T-cell (primary cell): ENCODE data around the gene SLC7A8. TPM values are rescaled to one million over a fixed set of nuclear protein-coding genes. Genes with fewer than 3 reads are reported as not detected.
A peak's percentile ranks its signal among the peaks of the same experiment; 100 is the strongest.

Experiments
- ATAC-seq, 4 experiments: fragments of 200-7000 bp in 3 of 4; fragments of 150-1000 bp in 1 of 4; cut with Tn5 transposase; replicated peaks in 1 of 4; 1 replicate in 3 of 4; 2 replicates in 1 of 4; pipeline ENCODE4 v1.10.0; 2021; ENCODE audit warnings: moderate library complexity in 3 of 4, mild to moderate bottlenecking in 2 of 4, moderate number of reproducible peaks in 1 of 4
- CTCF ChIA-PET, 2 donors: fragments of 300-600 bp; sonication (Branson Sonifier 250); formaldehyde crosslinking; loops; one replicate each; lab custom pipeline; 2022; ENCODE audit warnings: antibody characterized with exemption in 2 of 2; lab: Charles Lee
- POLR2A ChIA-PET, 2 donors: fragments of 300-600 bp; sonication (Branson Sonifier 250); formaldehyde crosslinking; loops; one replicate each; lab custom pipeline; 2022; ENCODE audit warnings: antibody characterized with exemption in 2 of 2; lab: Charles Lee
- DNase-seq, 35 experiments: peaks; one replicate each; pipeline versions ENCODE4 v3.0.0 to v3.0.0-alpha.2; 2013 to 2023
- H3K27ac ChIP-seq: one replicate; pipeline ENCODE4 v1.5.1; 2013; ENCODE audit warnings: low read length
- H3K27me3 ChIP-seq, 2 experiments: replicated peaks in 1 of 2; 1 replicate in 1 of 2; 2 replicates in 1 of 2; pipeline versions ENCODE4 v1.6.1 to v1.7.0; 2013; ENCODE audit warnings: low read length in 1 of 2, mixed read lengths in 1 of 2; ENCODE audit not compliant: control insufficient read depth in 2 of 2, insufficient read depth in 2 of 2; ENCODE audit errors: extremely low read depth in 1 of 2
- H3K36me3 ChIP-seq, 2 donors: 1 replicate in 1 of 2; 2 replicates in 1 of 2; pipeline versions ENCODE4 v1.6.1 to v1.7.0; 2013; ENCODE audit warnings: low read length in 1 of 2; ENCODE audit not compliant: control insufficient read depth in 2 of 2, insufficient read depth in 1 of 2; ENCODE audit errors: extremely low read depth in 1 of 2
- H3K4me1 ChIP-seq, 2 experiments: 1 replicate in 1 of 2; 2 replicates in 1 of 2; pipeline versions ENCODE4 v1.6.1 to v1.7.0; 2013; ENCODE audit warnings: low read length in 2 of 2, mixed read lengths in 1 of 2; ENCODE audit not compliant: insufficient read depth in 2 of 2, control insufficient read depth in 1 of 2; ENCODE audit errors: extremely low read depth in 1 of 2
- H3K4me3 ChIP-seq, 2 donors: 1 replicate in 1 of 2; 2 replicates in 1 of 2; pipeline versions ENCODE4 v1.5.1 to v1.7.0; 2013; ENCODE audit warnings: mild to moderate bottlenecking in 2 of 2, low read length in 1 of 2, moderate library complexity in 1 of 2; ENCODE audit not compliant: control insufficient read depth in 1 of 2; ENCODE audit errors: extremely low read depth in 1 of 2
- H3K9me3 ChIP-seq: 2 replicates; pipeline ENCODE4 v1.7.0; 2013
- H3K27ac Mint-ChIP-seq, 2 donors: one replicate each; pipeline ENCODE4 v1.8.0; 2020 to 2021; ENCODE audit warnings: mild to moderate bottlenecking in 2 of 2, mixed read lengths in 2 of 2
- H3K27me3 Mint-ChIP-seq, 2 donors: one replicate each; pipeline ENCODE4 v1.8.0; 2021 to 2022; ENCODE audit warnings: mixed read lengths in 2 of 2
- H3K36me3 Mint-ChIP-seq: one replicate; pipeline ENCODE4 v1.8.0; 2021; ENCODE audit warnings: mixed read lengths
- H3K4me1 Mint-ChIP-seq, 3 donors: one replicate each; pipeline ENCODE4 v1.8.0; 2020 to 2022; ENCODE audit warnings: mixed read lengths in 3 of 3, mild to moderate bottlenecking in 1 of 3
- H3K4me3 Mint-ChIP-seq, 3 donors: one replicate each; pipeline ENCODE4 v1.8.0; 2020 to 2022; ENCODE audit warnings: mild to moderate bottlenecking in 3 of 3, mixed read lengths in 3 of 3, moderate library complexity in 3 of 3
- H3K9me3 Mint-ChIP-seq, 3 donors: one replicate each; pipeline ENCODE4 v1.8.0; 2020 to 2022; ENCODE audit warnings: mixed read lengths in 3 of 3
- WGBS: methylation state at CpG from one replicate; pipeline ENCODE4 v1.1.5; 2013; ENCODE audit warnings: missing lambda C conversion rate; ENCODE audit not compliant: insufficient coverage; 5-methylcytosine and 5-hydroxymethylcytosine counted together
- total RNA-seq, 35 experiments: library from RNA in 6 of 35; stranded (reverse) in 6 of 35; fragments of 120-200 nt in 1 of 35; gene quantifications; one replicate each; pipeline versions ENCODE4 v1.2.1 to v1.2.4 and lab custom pipeline; 2013 to 2026

SLC7A8 gene
- total RNA-seq, 5 donors from 2014 or later (not counting 1 experiment from before 2014, with no cell fraction given): 0.33 to 8.1 (median 5.9) TPM

GRCh38 chr14:23187925-23188324 lies 4.5 kb upstream of the SLC7A8 start:
- H3K4me3 ChIP-seq: no peak overlapping the region
- Mint-ChIP-seq H3K27ac (no peak overlapping the region), H3K4me3 (no peak overlapping the region), H3K27me3 (no peaks in the 10 kb centered on the region), H3K9me3 (no peaks in the 10 kb centered on the region), H3K4me1 (peaks cover 0 to 5% (median 2%) of the 10 kb centered on the region in 3 donors), H3K36me3 (no peaks in the 10 kb centered on the region)
- POLR2A ChIA-PET: interaction anchor here in 1 of 2 donors (1.0 kb wide), 1 partner anchor 93 kb away, joined by 3 read pairs; the partner anchor contains the start of gene ACIN1
- WGBS: 100% methylated on average over 1 of the region's 2 CpGs
- no peaks in the 10 kb centered on the region for H3K36me3 ChIP-seq
- DNase-seq (no peak), ATAC-seq (no peak)
- H3K4me1 ChIP-seq: peaks cover 5 to 6% of the 10 kb centered on the region in 2 experiments
- H3K9me3 ChIP-seq: no peaks in the 10 kb centered on the region
- peaks cover 0 to 4% of the 10 kb centered on the region in 2 experiments for H3K27me3 ChIP-seq
- H3K27ac ChIP-seq: no peak overlapping the region
- CTCF ChIA-PET: interaction anchor here (1.1 to 7.3 kb wide), 6 partner anchors 65 to 119 kb away, joined by 3 to 74 read pairs (median 10); no protein-coding TSS in a partner anchor

DNA sequence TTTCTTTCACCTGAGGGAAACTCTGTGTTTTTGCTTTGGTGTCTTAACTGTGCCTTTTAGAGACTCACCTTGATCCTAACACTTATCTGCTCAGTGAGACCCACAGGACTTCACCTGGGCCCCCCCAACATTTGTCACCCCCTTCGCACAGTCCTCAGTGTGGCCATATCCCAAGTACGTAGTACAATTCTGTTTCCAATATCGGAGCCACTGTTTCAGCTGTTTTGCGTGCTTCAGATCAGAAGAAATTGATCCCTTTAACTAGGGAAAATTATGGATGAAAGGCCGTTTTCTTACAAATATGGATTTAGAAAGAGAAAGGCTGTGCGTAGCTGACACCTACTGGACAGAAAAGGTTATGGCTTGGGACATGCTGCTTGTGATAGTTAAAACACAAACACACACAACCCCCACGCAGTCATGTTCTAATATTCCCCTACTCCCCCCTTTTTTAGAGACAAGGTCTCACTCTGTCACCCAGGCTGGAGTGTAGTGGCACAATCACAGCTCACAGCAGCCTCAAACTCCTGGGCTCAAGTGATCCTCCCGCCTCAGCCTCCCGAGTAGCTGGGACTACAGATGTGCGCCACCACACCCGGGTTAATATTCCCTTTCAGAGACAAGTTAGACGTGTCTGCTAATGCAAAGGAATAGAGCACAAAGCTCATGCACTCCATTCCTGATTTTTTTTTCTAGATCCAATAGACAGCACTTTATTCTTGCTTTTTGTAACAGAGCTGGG lies 3.6 kb upstream of the SLC7A8 start:
- ATAC-seq (peak in 3 of 4 experiments; percentile 43 to 62 (median 44)), DNase-seq (peak in 14 of 35 experiments; percentile 6 to 65 (median 15))
- Histone ChIP-seq H3K4me3 (no peak overlapping the region), H3K9me3 (no peaks in the 10 kb centered on the region), H3K27ac (no peak overlapping the region), H3K27me3 (peaks cover 0 to 8% of the 10 kb centered on the region in 2 experiments), H3K36me3 (no peaks in the 10 kb centered on the region), H3K4me1 (peaks cover 11 to 12% of the 10 kb centered on the region in 2 experiments)
- WGBS: 66% methylated on average over 6 of the region's 12 CpGs
- Mint-ChIP-seq H3K4me3 (no peak overlapping the region), H3K9me3 (no peaks in the 10 kb centered on the region), H3K4me1 (peaks cover 0 to 5% (median 2%) of the 10 kb centered on the region in 3 donors), H3K36me3 (no peaks in the 10 kb centered on the region), H3K27ac (peak overlapping the region in 1 of 2 donors; percentile 35), H3K27me3 (no peaks in the 10 kb centered on the region)
- ChIA-PET POLR2A (interaction anchor here (0.6 to 1.0 kb wide), 2 partner anchors 92 to 113 kb away, joined by 3 read pairs; partner anchors contain the start of gene ACIN1 (in 1 of the 2)), CTCF (interaction anchor here (0.7 to 7.3 kb wide), 10 partner anchors 10 to 214 kb away, joined by 3 to 74 read pairs (median 5); no protein-coding TSS in a partner anchor)

DNA sequence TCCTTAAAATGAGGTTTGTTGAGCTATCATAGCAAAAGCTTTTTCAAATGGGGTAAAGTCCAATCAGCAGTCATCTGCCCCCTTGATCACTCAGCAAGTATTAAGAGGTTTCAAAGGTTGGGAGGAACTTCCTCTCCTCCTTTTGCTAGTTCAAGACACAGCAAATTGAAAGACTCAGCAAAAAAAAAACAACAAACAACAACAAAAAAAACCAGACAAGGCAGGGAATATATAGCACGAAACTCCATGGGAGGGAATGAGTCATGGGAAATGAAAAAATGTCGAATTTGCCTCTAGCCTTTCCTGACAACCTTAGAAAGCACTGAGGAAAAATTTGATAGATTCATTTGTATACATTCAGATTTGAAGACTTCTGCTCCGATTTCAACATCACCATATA lies 1.6 kb upstream of the SLC7A8 start:
- no peaks in the 10 kb centered on the region for H3K9me3 ChIP-seq
- H3K27ac Mint-ChIP-seq: peak overlapping the region; percentile 29 to 67
- ChIA-PET CTCF (interaction anchor here (0.7 to 7.3 kb wide), 5 partner anchors 64 to 116 kb away, joined by 3 to 74 read pairs (median 6); partner anchors contain the start of gene CEBPE (in 1 of the 2)), POLR2A (no interaction called here)
- peaks cover 11 to 12% of the 10 kb centered on the region in 2 experiments for H3K4me1 ChIP-seq
- no peak for DNase-seq
- no peak for ATAC-seq
- no peaks in the 10 kb centered on the region for H3K9me3 Mint-ChIP-seq
- H3K36me3 Mint-ChIP-seq: no peaks in the 10 kb centered on the region
- no peak overlapping the region for H3K27ac ChIP-seq
- H3K27me3 Mint-ChIP-seq: peaks cover 10 to 11% of the 10 kb centered on the region in 2 donors
- peaks cover 0 to 19% of the 10 kb centered on the region in 2 experiments for H3K27me3 ChIP-seq
- no peak overlapping the region for H3K4me3 Mint-ChIP-seq
- no peaks in the 10 kb centered on the region for H3K36me3 ChIP-seq
- H3K4me3 ChIP-seq: no peak overlapping the region
- peaks cover 0 to 16% (median 11%) of the 10 kb centered on the region in 3 donors for H3K4me1 Mint-ChIP-seq
- no CpG with 5 or more reads among the region's 3 CpGs for WGBS

- no peak overlapping the region for H3K4me3 Mint-ChIP-seq
- Histone ChIP-seq H3K36me3 (no peaks in the 10 kb centered on the region), H3K27me3 (peaks cover 0 to 24% of the 10 kb centered on the region in 2 experiments), H3K27ac (no peak overlapping the region), H3K9me3 (no peaks in the 10 kb centered on the region), H3K4me1 (peaks cover 11 to 12% of the 10 kb centered on the region in 2 experiments), H3K4me3 (peak overlapping the region; percentile 44 to 80)
- no peaks in the 10 kb centered on the region for H3K36me3 Mint-ChIP-seq
- peaks cover 0 to 24% (median 18%) of the 10 kb centered on the region in 3 donors for H3K4me1 Mint-ChIP-seq
- no peak overlapping the region for H3K27ac Mint-ChIP-seq
- ATAC-seq (peak in 3 of 4 experiments; percentile 18 to 36 (median 28)), DNase-seq (no peak)
- peaks cover 15 to 23% of the 10 kb centered on the region in 2 donors for H3K27me3 Mint-ChIP-seq
- ChIA-PET CTCF (interaction anchor here (0.6 to 7.3 kb wide), 3 partner anchors 11 to 114 kb away, joined by 6 to 74 read pairs (median 7); no protein-coding TSS in a partner anchor), POLR2A (no interaction called here)
- no peaks in the 10 kb centered on the region for H3K9me3 Mint-ChIP-seq
- 0% methylated on average over 2 of the region's 4 CpGs for WGBS
These were observed 346 bp downstream of the SLC7A8 start for GRCh38 chr14:23183158-23183470.

DNA sequence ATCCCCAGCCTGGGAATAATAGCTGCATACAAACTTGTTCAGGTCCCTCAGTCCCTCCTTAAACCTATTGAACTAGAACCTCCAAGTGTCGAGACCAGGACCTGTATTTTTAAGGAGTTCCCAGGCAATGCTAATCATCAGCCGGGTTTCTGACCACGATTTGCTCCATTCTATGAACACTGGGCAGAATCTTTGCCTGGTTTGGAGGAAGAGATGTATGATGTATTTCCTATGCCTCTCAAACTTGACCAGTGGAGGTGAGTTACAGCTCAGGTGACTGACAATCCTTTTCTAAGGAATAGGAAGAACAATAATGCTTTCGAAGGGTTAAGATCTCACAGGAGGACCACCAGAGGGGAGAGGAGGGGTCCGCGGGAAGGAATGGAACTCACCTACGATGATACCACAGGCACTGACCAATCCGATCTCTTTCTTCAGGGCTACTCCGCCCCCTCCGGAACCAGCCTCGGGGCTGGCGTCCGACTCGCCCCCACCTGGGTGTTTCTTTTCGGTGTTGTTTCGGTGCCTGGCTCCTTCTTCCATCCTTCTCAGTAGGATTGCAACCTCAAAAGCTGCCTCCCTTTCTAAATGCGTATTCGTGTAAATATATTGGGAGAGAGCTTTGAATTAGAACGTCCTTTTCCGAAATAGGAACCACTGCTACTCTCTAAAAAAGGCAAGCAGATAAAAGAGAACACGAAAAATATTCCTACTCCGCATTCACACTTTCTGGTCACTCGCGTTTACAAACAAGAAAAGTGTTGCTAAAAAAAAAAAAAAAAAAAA lies 895 bp downstream of the SLC7A8 start:
- WGBS: 6% methylated on average over 12 of the region's 24 CpGs
- ChIA-PET CTCF (interaction anchor here (0.5 to 7.3 kb wide), 7 partner anchors 10 to 114 kb away, joined by 3 to 74 read pairs (median 5); no protein-coding TSS in a partner anchor), POLR2A (interaction anchor here in 1 of 2 donors (0.6 kb wide), 1 partner anchor 30 kb away, joined by 3 read pairs; no protein-coding TSS in a partner anchor)
- Mint-ChIP-seq H3K27me3 (peaks cover 15 to 26% of the 10 kb centered on the region in 2 donors), H3K4me1 (peaks cover 0 to 24% (median 18%) of the 10 kb centered on the region in 3 donors), H3K27ac (no peak overlapping the region), H3K4me3 (no peak overlapping the region), H3K36me3 (no peaks in the 10 kb centered on the region), H3K9me3 (no peaks in the 10 kb centered on the region)
- no peaks in the 10 kb centered on the region for H3K9me3 ChIP-seq
- no peaks in the 10 kb centered on the region for H3K36me3 ChIP-seq
- ATAC-seq (peak; percentile 65 to 80 (median 74)), DNase-seq (peak in 20 of 35 experiments; percentile 10 to 50 (median 20))
- H3K27me3 ChIP-seq: peaks cover 0 to 24% of the 10 kb centered on the region in 2 experiments
- H3K4me1 ChIP-seq: peaks cover 11 to 12% of the 10 kb centered on the region in 2 experiments
- H3K27ac ChIP-seq: no peak overlapping the region
- H3K4me3 ChIP-seq: peak overlapping the region; percentile 44 to 80
